Gastroesophageal sphincter (tissue), 4 donors: ENCODE data around the gene FAM24B. TPM values are rescaled to one million over a fixed set of nuclear protein-coding genes. Genes with fewer than 3 reads are reported as not detected.

Source experiments
- ATAC-seq: fragments of 150-250 bp; one replicate; pipeline ENCODE4 v1.9.1; 2016; ENCODE audit warnings: mild to moderate bottlenecking, moderate library complexity
- H3K27ac ChIP-seq, 4 donors: fragments of 200-600 bp; sonication (generic) in 3 of 4; 1 replicate in 3 of 4; 2 replicates in 1 of 4; pipeline ENCODE4 v1.5.1; 2016 to 2019
- H3K27me3 ChIP-seq: fragments of 200-600 bp; sonication (generic); one replicate; pipeline ENCODE4 v1.5.1; 2019
- H3K36me3 ChIP-seq, 2 donors: fragments of 200-600 bp; sonication (generic); one replicate each; pipeline ENCODE4 v1.5.1; 2019; ENCODE audit warnings: control low read depth in 1 of 2
- H3K4me1 ChIP-seq, 3 donors: fragments of 200-600 bp; sonication (generic); 1 replicate in 2 of 3; 2 replicates in 1 of 3; pipeline ENCODE4 v1.5.1; 2016 to 2019; ENCODE audit warnings: control low read depth in 2 of 3
- H3K4me3 ChIP-seq, 2 donors: fragments of 200-600 bp; sonication (generic); one replicate each; pipeline ENCODE4 v1.5.1; 2019; ENCODE audit warnings: mild to moderate bottlenecking in 1 of 2, moderate library complexity in 1 of 2
- H3K9me3 ChIP-seq, 3 donors: fragments of 200-600 bp; sonication (generic); one replicate each; pipeline ENCODE4 v1.5.1; 2017 to 2019; ENCODE audit warnings: control low read depth in 2 of 3
- CTCF ChIP-seq, 4 experiments: fragments of 200-600 bp in 2 of 4; fragments of 450-650 bp in 2 of 4; sonication (generic) in 1 of 4; IDR thresholded peaks; one replicate each; pipeline ENCODE4 v1.5.1; 2017 to 2019; ENCODE audit warnings: antibody characterized with exemption in 4 of 4, mild to moderate bottlenecking in 2 of 4, moderate library complexity in 2 of 4
- EP300 ChIP-seq: sonication (generic); formaldehyde crosslinking; IDR thresholded peaks from one replicate; pipeline ENCODE4 v1.6.1; 2017; ENCODE audit warnings: antibody characterized with exemption, mild to moderate bottlenecking
- POLR2A ChIP-seq, 2 donors: fragments of 450-650 bp; IDR thresholded peaks; one replicate each; pipeline ENCODE4 v1.6.1; 2017; ENCODE audit warnings: antibody characterized with exemption in 2 of 2, mild to moderate bottlenecking in 2 of 2, moderate library complexity in 1 of 2
- POLR2AphosphoS5 ChIP-seq: sonication (generic); formaldehyde crosslinking; IDR thresholded peaks from one replicate; pipeline ENCODE4 v1.6.1; 2017; ENCODE audit warnings: antibody characterized with exemption
- WGBS, 2 donors: methylation state at CpG; one replicate each; pipeline ENCODE4 v1.1.5; 2018; ENCODE audit warnings: low coverage in 1 of 2; 5-methylcytosine and 5-hydroxymethylcytosine counted together
- total RNA-seq, 4 donors: library from RNA; depleted of rRNA; stranded (reverse); fragments of >200 nt; gene quantifications; one replicate each; pipeline ENCODE4 v1.1.0, GENCODE V29; 2016

The FAM24B gene
- total RNA-seq, 4 donors from 2014 or later = 1.6 to 2.8 (median 2.6) TPM; not detected in 1

- no peak overlapping the region for H3K27ac ChIP-seq
- H3K4me3 ChIP-seq = no peak overlapping the region
- no peaks in the 10 kb centered on the region for H3K27me3 ChIP-seq
- WGBS, 2 donors = 79 to 93% methylated on average over 2 of the region's 2 CpGs
- peaks cover 0 to 53% of the 10 kb centered on the region in 2 donors for H3K36me3 ChIP-seq
- no peak for TF ChIP-seq POLR2AphosphoS5
- no peak for TF ChIP-seq EP300
- TF ChIP-seq CTCF (IDR thresholded peaks at IDR 0.05) = no peak
- no peak for TF ChIP-seq POLR2A (IDR thresholded peaks at IDR 0.05)
- ATAC-seq = no peak
- no peaks in the 10 kb centered on the region for H3K4me1 ChIP-seq
- H3K9me3 ChIP-seq = no peaks in the 10 kb centered on the region
These were observed 43.5 kb downstream of the FAM24B start for GRCh38 chr10:122835908-122836307.

- Histone ChIP-seq H3K27ac (no peak overlapping the region), H3K4me1 (no peaks in the 10 kb centered on the region), H3K4me3 (no peak overlapping the region), H3K9me3 (no peaks in the 10 kb centered on the region), H3K27me3 (peaks cover 22% of the 10 kb centered on the region), H3K36me3 (peaks cover 0 to 22% of the 10 kb centered on the region in 2 donors)
- no peak for ATAC-seq
- 67 to 83% methylated on average over 1 of the region's 1 CpG for WGBS, 2 donors
- TF ChIP-seq EP300 = no peak
- TF ChIP-seq CTCF (IDR thresholded peaks at IDR 0.05) = no peak
- TF ChIP-seq POLR2AphosphoS5 = no peak
- TF ChIP-seq POLR2A (IDR thresholded peaks at IDR 0.05) = no peak
These were observed 48.4 kb downstream of the FAM24B start for GRCh38 chr10:122830965-122831353.

GRCh38 chr10:122830273-122830964 is 49.0 kb downstream of the FAM24B start:
- Histone ChIP-seq H3K27ac (no peak overlapping the region), H3K27me3 (peaks cover 22% of the 10 kb centered on the region), H3K4me3 (no peak overlapping the region), H3K36me3 (peaks cover 0 to 16% of the 10 kb centered on the region in 2 donors), H3K4me1 (no peaks in the 10 kb centered on the region), H3K9me3 (no peaks in the 10 kb centered on the region)
- ATAC-seq = no peak
- TF ChIP-seq EP300 = no peak
- TF ChIP-seq POLR2AphosphoS5 = no peak
- no peak for TF ChIP-seq POLR2A (IDR thresholded peaks at IDR 0.05)
- TF ChIP-seq CTCF (IDR thresholded peaks at IDR 0.05) = no peak
- 90% methylated on average over 3 to 7 of the region's 7 CpGs for WGBS, 2 donors

GRCh38 chr10:122829454-122829853 is 49.9 kb downstream of the FAM24B start:
- H3K9me3 ChIP-seq = no peaks in the 10 kb centered on the region
- no peak overlapping the region for H3K4me3 ChIP-seq
- H3K27me3 ChIP-seq = peaks cover 22% of the 10 kb centered on the region
- ATAC-seq = no peak
- peaks cover 0 to 9% of the 10 kb centered on the region in 2 donors for H3K36me3 ChIP-seq
- TF ChIP-seq POLR2AphosphoS5 = no peak
- TF ChIP-seq CTCF (IDR thresholded peaks at IDR 0.05) = no peak
- TF ChIP-seq POLR2A (IDR thresholded peaks at IDR 0.05) = no peak
- no peak for TF ChIP-seq EP300
- no peak overlapping the region for H3K27ac ChIP-seq
- H3K4me1 ChIP-seq = no peaks in the 10 kb centered on the region
- WGBS, 2 donors = 74 to 81% methylated on average over 2 to 3 of the region's 8 CpGs

GRCh38 chr10:122828716-122829255 is 50.6 kb downstream of the FAM24B start:
- Histone ChIP-seq H3K9me3 (no peaks in the 10 kb centered on the region), H3K27ac (no peak overlapping the region), H3K36me3 (peaks cover 0 to 9% of the 10 kb centered on the region in 2 donors), H3K4me3 (no peak overlapping the region), H3K4me1 (no peaks in the 10 kb centered on the region), H3K27me3 (peaks cover 22% of the 10 kb centered on the region)
- 86 to 100% methylated on average over 2 of the region's 4 CpGs for WGBS, 2 donors
- ATAC-seq = no peak
- no peak for TF ChIP-seq POLR2A (IDR thresholded peaks at IDR 0.05)
- TF ChIP-seq CTCF (IDR thresholded peaks at IDR 0.05) = no peak
- no peak for TF ChIP-seq POLR2AphosphoS5
- no peak for TF ChIP-seq EP300
